Limb (tissue), 2 donors: ENCODE data around the gene LMNA.
A peak's percentile ranks its signal among the peaks of the same experiment; 100 is the strongest.
"Not testable (repeated sequence)": the region's sequence is repeated elsewhere in the genome, so short reads cannot be mapped to it uniquely, and the experiment has no call there.

ENCODE experiments used
- DNase-seq, 2 donors: peaks; one replicate each; pipeline ENCODE4 v3.0.0-alpha.2; 2016; ENCODE audit errors: extremely low spot score in 2 of 2

Gene LMNA

DNA sequence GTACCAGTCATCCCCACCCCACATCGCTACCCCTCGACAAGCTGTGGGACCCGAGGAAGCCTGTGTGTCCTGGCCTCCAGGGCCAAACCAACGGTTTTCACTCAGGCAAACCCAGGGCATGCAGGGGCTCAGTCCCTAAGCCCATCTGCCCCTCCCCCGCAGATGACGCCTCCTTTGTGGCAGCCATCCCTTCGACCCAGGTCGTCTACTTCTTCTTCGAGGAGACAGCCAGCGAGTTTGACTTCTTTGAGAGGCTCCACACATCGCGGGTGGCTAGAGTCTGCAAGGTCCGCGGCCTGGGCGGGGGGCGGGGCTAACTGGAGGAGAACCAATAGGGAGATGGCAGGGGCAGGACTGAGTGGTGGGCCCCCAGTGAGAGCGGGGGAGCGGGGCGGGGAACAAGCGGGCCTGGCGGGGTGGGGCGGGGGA is 46.2 kb downstream of the LMNA start:
- DNase-seq = peak; percentile 84 to 93

DNA sequence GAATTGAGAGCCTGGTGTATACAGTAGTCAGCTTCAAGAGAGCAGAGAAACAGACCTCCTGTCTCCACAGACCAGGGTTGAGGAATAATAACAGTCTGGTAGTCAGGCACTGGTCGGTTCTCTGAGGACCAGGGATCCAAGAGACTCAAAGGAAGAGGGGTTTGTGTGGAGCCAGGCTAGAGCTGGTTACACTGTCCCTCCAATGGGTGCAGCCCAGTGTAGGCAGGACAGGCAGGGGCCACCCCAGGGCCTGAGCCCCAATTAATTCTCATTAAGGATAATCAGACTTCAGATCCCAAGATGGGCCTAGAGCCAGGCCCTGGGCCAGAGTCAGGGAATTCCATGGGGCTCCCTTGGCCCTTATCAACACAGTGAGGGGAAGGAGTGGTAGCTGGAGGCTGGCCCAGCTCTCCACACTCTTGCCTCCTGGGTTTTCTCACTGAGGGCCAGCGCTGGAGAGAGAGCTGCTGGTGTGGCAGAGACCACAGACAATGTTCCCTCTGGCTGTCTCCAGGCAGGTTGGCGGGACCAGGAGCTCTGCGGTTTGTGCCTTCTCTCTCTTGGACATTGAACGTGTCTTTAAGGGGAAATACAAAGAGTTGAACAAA is 48.0 kb downstream of the LMNA start:
- no peak for DNase-seq

DNA sequence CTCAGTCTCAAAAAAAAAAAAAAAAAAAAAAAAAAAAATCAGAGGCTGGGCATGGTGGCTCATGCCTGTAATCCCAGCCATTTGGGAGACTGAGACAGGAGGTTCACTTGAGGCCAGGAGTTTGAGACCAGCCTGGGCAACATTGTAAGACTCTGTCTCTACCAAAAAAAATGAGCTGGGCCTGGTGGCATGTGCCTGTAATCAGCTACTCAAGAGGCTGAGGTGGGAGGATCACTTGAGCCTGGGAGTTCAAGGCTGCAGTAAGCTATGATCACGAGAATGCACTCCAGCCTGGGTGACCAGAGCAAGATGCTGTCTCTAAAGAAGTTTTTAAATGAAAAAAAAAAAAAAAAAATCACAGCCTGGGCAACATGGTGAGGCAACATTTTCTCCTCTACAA is 49.2 kb downstream of the LMNA start:
- DNase-seq = no peak

DNA sequence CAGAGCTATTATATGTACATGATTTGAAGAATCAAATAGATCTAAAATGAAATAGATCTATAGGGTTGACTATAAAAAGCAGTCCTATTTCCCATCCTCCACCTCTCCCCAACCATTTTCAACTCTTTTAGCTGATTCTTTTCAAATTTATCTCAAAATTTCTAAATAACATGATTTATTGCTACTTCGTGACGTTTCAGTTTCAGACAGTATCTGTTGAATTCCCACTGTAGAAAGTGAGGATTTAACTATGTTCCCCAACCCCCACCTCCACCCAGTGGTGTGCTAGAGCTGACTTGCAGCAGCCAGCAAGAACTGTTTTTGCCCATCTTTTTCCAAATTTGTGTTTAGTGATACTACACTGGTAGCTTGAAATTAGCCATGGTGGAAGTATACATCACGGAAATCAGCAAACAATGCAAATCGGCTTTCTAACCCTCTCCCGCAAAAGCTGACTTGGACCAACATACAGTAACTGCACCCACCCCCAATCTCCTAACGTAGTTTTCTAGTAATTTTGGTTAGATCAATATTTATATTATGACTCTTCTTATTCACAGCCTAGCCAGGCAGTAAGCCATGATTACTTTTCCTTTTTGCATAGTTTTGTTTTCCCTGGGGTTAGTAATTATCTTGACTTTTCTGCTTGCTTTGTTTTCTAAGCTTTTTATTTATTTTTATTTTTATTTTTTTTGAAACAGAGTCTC is 49.8 kb downstream of the LMNA start:
- DNase-seq = no peak

GRCh38 chr1:156165083-156165482 is 50.6 kb downstream of the LMNA start:
- no peak for DNase-seq

DNA sequence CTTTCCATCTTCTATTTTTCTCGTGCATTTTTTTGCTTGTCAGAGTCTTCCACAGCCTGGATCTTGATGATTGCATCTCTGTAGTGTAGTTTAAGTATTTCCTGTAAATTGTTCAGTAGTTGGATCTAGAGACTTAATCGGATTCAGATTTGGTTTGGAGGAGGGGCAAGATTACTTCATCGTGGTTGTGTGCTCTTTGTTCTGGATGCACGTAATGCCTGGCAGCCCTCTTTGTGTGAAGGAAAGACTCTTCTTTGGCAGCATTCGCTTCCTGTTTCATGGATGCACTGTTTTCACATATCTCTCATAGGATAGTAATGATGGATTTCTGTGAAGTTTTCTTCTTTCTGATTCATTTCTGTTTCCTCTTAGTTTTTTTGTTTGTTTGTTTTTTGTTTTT is 53.0 kb downstream of the LMNA start:
- DNase-seq = no peak

DNA sequence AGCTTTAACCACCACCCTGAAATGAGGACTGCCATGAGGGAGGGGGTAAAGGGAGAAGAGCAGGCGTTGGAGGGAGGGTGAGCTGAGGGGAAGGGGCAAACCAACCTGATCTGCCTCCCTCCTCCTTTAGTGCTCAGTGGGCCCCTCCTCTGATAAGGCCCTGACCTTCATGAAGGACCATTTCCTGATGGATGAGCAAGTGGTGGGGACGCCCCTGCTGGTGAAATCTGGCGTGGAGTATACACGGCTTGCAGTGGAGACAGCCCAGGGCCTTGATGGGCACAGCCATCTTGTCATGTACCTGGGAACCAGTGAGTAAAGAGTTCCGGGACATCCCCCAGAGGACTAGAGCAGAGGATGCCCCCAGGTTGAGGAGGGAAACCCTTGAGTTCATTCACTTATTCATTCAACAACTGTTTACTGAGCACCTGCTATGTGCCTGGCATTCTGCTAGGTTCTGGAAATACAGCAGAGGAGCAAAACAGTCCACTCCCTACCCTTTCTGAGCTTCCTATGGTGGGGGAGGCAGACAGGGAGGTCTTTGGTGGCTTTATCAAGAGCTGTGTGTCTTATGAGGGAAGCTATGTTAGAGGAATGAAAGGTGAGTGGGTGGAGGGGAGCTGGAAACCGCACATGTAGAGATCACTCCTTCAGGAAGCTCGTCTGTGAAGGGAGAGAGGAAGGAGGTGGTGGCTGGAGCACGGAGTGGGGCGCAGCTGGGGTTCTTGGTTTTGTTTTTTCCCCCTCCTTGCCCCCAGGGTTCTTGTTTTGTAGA is 58.4 kb downstream of the LMNA start:
- DNase-seq = no peak

GRCh38 chr1:156176610-156177210 is 62.2 kb downstream of the LMNA start:
- DNase-seq = no peak

DNA sequence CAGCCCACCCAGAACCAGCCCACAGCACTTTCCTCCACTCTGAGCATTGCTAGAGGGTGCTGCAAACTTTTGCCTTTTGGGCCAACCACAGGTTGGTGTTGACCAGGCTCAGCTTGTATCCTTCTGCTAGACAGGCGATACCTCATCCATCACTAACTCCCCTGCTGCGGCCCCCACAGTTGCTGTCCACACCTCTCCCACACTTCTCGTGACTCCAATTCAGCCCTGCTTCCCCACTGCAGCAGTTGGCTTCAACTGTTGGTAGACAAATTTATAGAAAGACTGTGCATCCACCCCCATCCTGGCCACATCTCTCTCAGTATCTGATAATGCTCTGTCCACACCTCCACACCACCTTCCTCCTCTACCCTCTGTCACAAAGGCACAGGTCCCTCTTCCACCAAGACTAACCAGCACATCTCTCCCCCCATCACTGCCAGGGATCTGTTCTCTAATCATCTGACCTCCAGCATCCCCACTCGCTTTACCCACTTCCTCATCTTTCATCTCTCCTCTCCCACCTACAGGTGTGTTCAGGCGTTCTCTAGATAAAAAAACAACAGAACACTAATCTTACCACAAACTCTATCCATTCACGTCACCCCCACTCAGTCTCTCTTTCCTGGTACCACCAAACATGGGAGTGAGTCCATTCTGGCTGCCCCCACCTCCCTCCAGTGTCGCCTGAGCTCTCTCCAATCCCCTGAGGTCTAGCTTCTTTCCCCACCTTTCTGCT is 63.6 kb downstream of the LMNA start:
- DNase-seq = no peak

- DNase-seq = no peak
These were observed 66.0 kb downstream of the LMNA start for GRCh38 chr1:156180471-156180870.

DNA sequence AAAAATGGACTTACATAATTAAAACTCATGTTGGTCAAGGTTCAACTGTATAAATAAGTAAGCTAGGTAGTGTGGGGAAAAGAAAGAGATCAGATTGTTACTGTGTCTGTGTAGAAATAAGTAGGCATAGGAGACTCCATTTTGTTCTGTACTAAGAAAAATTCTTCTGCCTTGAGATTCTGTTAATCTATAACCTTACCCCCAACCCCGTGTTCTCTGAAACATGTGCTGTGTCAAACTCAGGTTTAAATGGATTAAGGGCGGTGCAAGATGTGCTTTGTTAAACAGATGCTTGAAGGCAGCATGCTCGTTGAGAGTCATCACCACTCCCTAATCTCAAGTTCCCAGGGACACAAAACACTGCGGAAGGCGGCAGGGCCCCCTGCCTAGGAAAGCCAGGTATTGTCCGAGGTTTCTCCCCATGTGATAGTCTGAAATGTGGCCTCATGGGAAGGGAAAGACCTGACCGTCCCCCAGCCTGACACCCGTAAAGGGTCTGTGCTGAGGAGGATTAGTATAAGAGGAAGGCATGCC is 66.9 kb downstream of the LMNA start:
- DNase-seq = not testable (repeated sequence)

DNA sequence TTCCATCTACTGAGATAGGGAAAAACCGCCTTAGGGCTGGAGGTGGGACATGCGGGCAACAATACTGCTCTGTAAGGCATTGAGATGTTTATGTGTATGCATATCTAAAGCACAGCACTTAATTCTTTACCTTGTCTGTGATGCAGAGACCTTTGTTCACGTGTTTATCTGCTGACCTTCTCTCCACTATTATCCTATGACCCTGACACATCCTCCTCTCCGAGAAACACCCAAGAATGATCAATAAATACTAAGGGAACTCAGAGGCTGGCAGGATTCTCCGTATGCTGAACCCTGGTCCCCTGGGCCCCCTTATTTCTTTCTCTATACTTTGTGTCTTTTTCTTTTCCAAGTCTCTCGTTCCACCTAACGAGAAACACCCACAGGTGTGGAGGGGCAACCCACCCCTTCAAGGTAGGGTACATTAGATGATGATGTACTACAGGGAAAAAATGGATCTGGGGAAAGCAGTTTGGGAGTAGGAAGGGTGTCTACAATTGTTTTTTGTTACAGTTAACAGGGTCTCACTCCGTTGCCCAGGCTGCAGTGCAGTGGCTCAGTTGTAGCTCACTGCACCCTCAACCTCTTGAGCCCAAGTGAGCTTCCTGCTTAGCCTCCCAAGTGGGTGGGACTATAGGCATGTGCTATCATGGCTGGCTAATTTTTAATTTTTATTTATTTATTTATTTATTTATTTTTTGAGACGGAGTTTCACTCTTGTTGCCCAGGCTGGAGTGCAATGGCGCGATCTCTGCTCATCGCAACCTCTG is 67.7 kb downstream of the LMNA start:
- DNase-seq = not testable (repeated sequence)

GRCh38 chr1:156186347-156187177 is 72.1 kb downstream of the LMNA start:
- DNase-seq = not testable (repeated sequence)
